Measurements from ENCODE around the gene NEK1.

- TF ChIP-seq CTCF (IDR thresholded peaks at IDR 0.05) (no peak), POLR2A (IDR thresholded peaks at IDR 0.05) (no peak)
Measured at GRCh38 chr4:169510617-169511016, 101.8 kb downstream of the NEK1 start.

Data from uterus (tissue), 2 donors.